ENCODE results near the gene TRIM25. TPM values are rescaled to one million over a fixed set of nuclear protein-coding genes. Genes with fewer than 3 reads are reported as not detected.

The TRIM25 gene
- total and polyA plus RNA-seq, 3 donors from 2014 or later: 38.9 to 76.3 (median 66.4) TPM

GRCh38 chr17:56934280-56934679 is 20.4 kb upstream of the TRIM25 start:
- no peak overlapping the region for H3K27ac ChIP-seq
- no peaks in the 10 kb centered on the region for H3K36me3 ChIP-seq (ENCODE audit: low read depth, missing control alignments)
- 96 to 98% methylated on average over 4 of the region's 4 CpGs for WGBS, 2 donors
- no peak for DNase-seq
- no peak overlapping the region for H3K4me3 ChIP-seq
- no peaks in the 10 kb centered on the region for H3K27me3 ChIP-seq
- H3K9me3 ChIP-seq: no peaks in the 10 kb centered on the region
- intact Hi-C loops (cut with DNase I; ENCODE audit: low total_unique reads): no loop called here
- H3K4me1 ChIP-seq: peaks cover 3% of the 10 kb centered on the region
- TF ChIP-seq CTCF (IDR thresholded peaks at IDR 0.05): no peak
- no peak for TF ChIP-seq POLR2A (IDR thresholded peaks at IDR 0.05)

DNA sequence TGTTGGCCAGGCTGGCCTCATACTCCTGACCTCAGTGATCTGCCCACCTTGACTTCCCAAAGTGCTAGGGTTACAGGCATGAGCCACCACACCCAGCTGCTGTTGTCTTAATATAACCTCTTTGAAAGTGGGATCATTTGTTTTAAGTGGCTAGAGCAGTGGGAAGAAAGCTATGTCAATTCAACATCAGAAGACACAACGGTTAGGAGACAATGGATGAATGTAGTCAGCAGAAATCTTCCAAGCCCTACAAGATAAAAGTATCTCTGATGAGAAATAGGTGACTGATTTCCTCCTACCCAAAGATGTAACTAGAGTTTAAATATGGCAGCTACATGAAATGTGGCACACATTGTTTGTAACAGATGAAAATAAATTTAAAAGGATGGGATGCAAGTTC is 20.0 kb upstream of the TRIM25 start:
- no peak overlapping the region for H3K4me3 ChIP-seq
- no peak for DNase-seq
- TF ChIP-seq CTCF (IDR thresholded peaks at IDR 0.05): no peak
- no peak for TF ChIP-seq POLR2A (IDR thresholded peaks at IDR 0.05)
- no peaks in the 10 kb centered on the region for H3K27me3 ChIP-seq
- H3K4me1 ChIP-seq: peaks cover 3% of the 10 kb centered on the region
- H3K9me3 ChIP-seq: no peaks in the 10 kb centered on the region
- intact Hi-C loops (cut with DNase I; ENCODE audit: low total_unique reads): no loop called here
- no peaks in the 10 kb centered on the region for H3K36me3 ChIP-seq (ENCODE audit: low read depth, missing control alignments)
- WGBS, 2 donors: 74 to 81% methylated on average over 1 of the region's 1 CpG
- no peak overlapping the region for H3K27ac ChIP-seq

- no peak for DNase-seq
- Histone ChIP-seq H3K36me3 (ENCODE audit: low read depth, missing control alignments) (no peaks in the 10 kb centered on the region), H3K4me3 (no peak overlapping the region), H3K27me3 (no peaks in the 10 kb centered on the region), H3K9me3 (no peaks in the 10 kb centered on the region), H3K27ac (no peak overlapping the region), H3K4me1 (peaks cover 3% of the 10 kb centered on the region)
- intact Hi-C loops (cut with DNase I; ENCODE audit: low total_unique reads): no loop called here
- no peak for TF ChIP-seq POLR2A (IDR thresholded peaks at IDR 0.05)
- TF ChIP-seq CTCF (IDR thresholded peaks at IDR 0.05): no peak
- 78 to 84% methylated on average over 8 of the region's 8 CpGs for WGBS, 2 donors
Observed at GRCh38 chr17:56933151-56933745, 19.4 kb upstream of the TRIM25 start.

- no peak for DNase-seq
- Histone ChIP-seq H3K27ac (no peak overlapping the region), H3K4me1 (peaks cover 3% of the 10 kb centered on the region), H3K9me3 (no peaks in the 10 kb centered on the region), H3K36me3 (ENCODE audit: low read depth, missing control alignments) (no peaks in the 10 kb centered on the region), H3K27me3 (no peaks in the 10 kb centered on the region), H3K4me3 (no peak overlapping the region)
- WGBS, 2 donors: 89 to 92% methylated on average over 2 of the region's 2 CpGs
- no peak for TF ChIP-seq CTCF (IDR thresholded peaks at IDR 0.05)
- no peak for TF ChIP-seq POLR2A (IDR thresholded peaks at IDR 0.05)
- intact Hi-C loops (cut with DNase I; ENCODE audit: low total_unique reads): no loop called here
Observed at GRCh38 chr17:56930739-56931337, 17.0 kb upstream of the TRIM25 start.
